H9 (cell line): ENCODE data around the gene CELSR2. TPM values are rescaled to one million over a fixed set of nuclear protein-coding genes. Genes with fewer than 3 reads are reported as not detected.

ENCODE experiments used
- DNase-seq: peaks from one replicate; pipeline ENCODE4 v3.0.0-alpha.2; 2017
- H2AFZ ChIP-seq: one replicate; pipeline ENCODE4 v1.6.1; 2013; ENCODE audit warnings: mild to moderate bottlenecking, low read length, control low read depth, moderate library complexity
- H2AK5ac ChIP-seq: 2 replicates; pipeline ENCODE4 v1.6.1; 2013; ENCODE audit warnings: low read length, control low read depth, mixed read lengths; ENCODE audit not compliant: insufficient read length
- H2BK120ac ChIP-seq: one replicate; pipeline ENCODE4 v1.6.1; 2013; ENCODE audit warnings: low read depth, mild to moderate bottlenecking, low read length, control low read depth, inconsistent platforms; ENCODE audit not compliant: poor library complexity, severe bottlenecking
- H2BK12ac ChIP-seq: 2 replicates; pipeline ENCODE4 v1.6.1; 2013; ENCODE audit warnings: low read length, control low read depth, mixed read lengths, low read depth; ENCODE audit not compliant: insufficient read length
- H2BK15ac ChIP-seq: 2 replicates; pipeline ENCODE4 v1.6.1; 2013; ENCODE audit warnings: low read depth, low read length, control low read depth
- H2BK20ac ChIP-seq: one replicate; pipeline ENCODE4 v1.6.1; 2013; ENCODE audit warnings: low read depth, mild to moderate bottlenecking, low read length, control low read depth, inconsistent platforms; ENCODE audit not compliant: poor library complexity, severe bottlenecking
- H2BK5ac ChIP-seq: 2 replicates; pipeline ENCODE4 v1.6.1; 2013; ENCODE audit warnings: low read length, control low read depth, mixed read lengths; ENCODE audit not compliant: insufficient read length
- H3K14ac ChIP-seq: 2 replicates; pipeline ENCODE4 v1.6.1; 2013; ENCODE audit warnings: low read length, control low read depth; ENCODE audit not compliant: insufficient read depth
- H3K18ac ChIP-seq: 2 replicates; pipeline ENCODE4 v1.6.1; 2013; ENCODE audit warnings: low read depth, mild to moderate bottlenecking, mixed read lengths, low read length, control low read depth; ENCODE audit not compliant: insufficient read length
- H3K23ac ChIP-seq: 2 replicates; pipeline ENCODE4 v1.6.1; 2013; ENCODE audit warnings: low read length, control low read depth, mixed read lengths, low read depth; ENCODE audit not compliant: insufficient read length
- H3K23me2 ChIP-seq: 2 replicates; pipeline ENCODE4 v1.6.1; 2013; ENCODE audit warnings: low read depth, mild to moderate bottlenecking, mixed read lengths, low read length, control low read depth; ENCODE audit not compliant: insufficient read length, poor library complexity, severe bottlenecking
- H3K27ac ChIP-seq: 2 replicates; pipeline ENCODE4 v1.5.1; 2013; ENCODE audit warnings: low read length, control low read depth, mixed read lengths, low read depth; ENCODE audit not compliant: insufficient read length
- H3K27me3 ChIP-seq: 2 replicates; pipeline ENCODE4 v1.6.1; 2013; ENCODE audit warnings: low read length, control low read depth, inconsistent platforms; ENCODE audit not compliant: insufficient read depth
- H3K4ac ChIP-seq: 2 replicates; pipeline ENCODE4 v1.6.1; 2013; ENCODE audit warnings: low read depth, mild to moderate bottlenecking, control low read depth, inconsistent platforms, low read length, moderate library complexity
- H3K4me1 ChIP-seq: 2 replicates; pipeline ENCODE4 v1.6.1; 2013; ENCODE audit warnings: low read length, control low read depth, inconsistent platforms; ENCODE audit not compliant: insufficient read depth
- H3K4me2 ChIP-seq: 2 replicates; pipeline ENCODE4 v1.6.1; 2013; ENCODE audit warnings: low read length, control low read depth, mixed read lengths; ENCODE audit not compliant: insufficient read length, insufficient read depth
- H3K56ac ChIP-seq: 2 replicates; pipeline ENCODE4 v1.6.1; 2013; ENCODE audit warnings: low read depth, mild to moderate bottlenecking, mixed read lengths, low read length, control low read depth; ENCODE audit not compliant: insufficient read length
- H3K79me1 ChIP-seq: 2 replicates; pipeline ENCODE4 v1.6.1; 2013; ENCODE audit warnings: low read depth, mild to moderate bottlenecking, moderate library complexity, low read length, control low read depth, inconsistent platforms; ENCODE audit not compliant: insufficient read depth, poor library complexity, severe bottlenecking
- H3K79me2 ChIP-seq: 2 replicates; pipeline ENCODE4 v1.6.1; 2013; ENCODE audit warnings: low read length, control low read depth, inconsistent platforms; ENCODE audit not compliant: insufficient read depth
- H3K9ac ChIP-seq: 2 replicates; pipeline ENCODE4 v1.6.1; 2013; ENCODE audit warnings: low read length, control low read depth, mixed read lengths; ENCODE audit not compliant: insufficient read length; ENCODE audit errors: extremely low read depth
- H3K9me3 ChIP-seq: one replicate; pipeline ENCODE4 v1.6.1; 2013; ENCODE audit warnings: low read depth, low read length, inconsistent platforms; ENCODE audit not compliant: control insufficient read depth
- H3T11ph ChIP-seq: one replicate; pipeline ENCODE4 v1.6.1; 2013; ENCODE audit warnings: mild to moderate bottlenecking, low read length, control low read depth, inconsistent platforms
- H4K20me1 ChIP-seq: one replicate; pipeline ENCODE4 v1.6.1; 2013; ENCODE audit not compliant: control insufficient read depth, insufficient read length, insufficient read depth
- H4K5ac ChIP-seq: 2 replicates; pipeline ENCODE4 v1.6.1; 2013; ENCODE audit warnings: low read depth, mild to moderate bottlenecking, mixed read lengths, low read length, control low read depth; ENCODE audit not compliant: insufficient read length
- H4K8ac ChIP-seq: replicated peaks from 2 replicates; pipeline ENCODE4 v1.6.1; 2013; ENCODE audit warnings: low read length, control low read depth, mixed read lengths, low read depth; ENCODE audit not compliant: insufficient read length
- H4K91ac ChIP-seq: 2 replicates; pipeline ENCODE4 v1.6.1; 2013; ENCODE audit warnings: low read depth, mild to moderate bottlenecking, moderate library complexity, mixed read lengths, low read length, control low read depth; ENCODE audit not compliant: insufficient read length
- H3K27ac Mint-ChIP-seq, 3 experiments: 2 replicates in 2 of 3; 3 replicates in 1 of 3; pipeline ENCODE4 v1.8.0; 2020 to 2021; ENCODE audit warnings: mixed read lengths in 3 of 3, mild to moderate bottlenecking in 1 of 3, moderate library complexity in 1 of 3
- H3K27me3 Mint-ChIP-seq: 2 replicates; pipeline ENCODE4 v1.8.0; 2021; ENCODE audit warnings: low read depth, mild to moderate bottlenecking, moderate library complexity, mixed read lengths
- H3K36me3 Mint-ChIP-seq, 3 experiments: 2 replicates in 2 of 3; 3 replicates in 1 of 3; pipeline ENCODE4 v1.8.0; 2020 to 2021; ENCODE audit warnings: low read depth in 3 of 3, mixed read lengths in 3 of 3; ENCODE audit not compliant: insufficient read depth in 1 of 3
- H3K4me1 Mint-ChIP-seq, 2 experiments: 2 replicates each; pipeline ENCODE4 v1.8.0; 2020; ENCODE audit warnings: mixed read lengths in 2 of 2
- H3K4me3 Mint-ChIP-seq, 2 experiments: 2 replicates in 1 of 2; 3 replicates in 1 of 2; pipeline ENCODE4 v1.8.0; 2020 to 2021; ENCODE audit warnings: mild to moderate bottlenecking in 2 of 2, mixed read lengths in 2 of 2, moderate library complexity in 1 of 2
- H3K9me3 Mint-ChIP-seq, 2 experiments: 2 replicates in 1 of 2; 3 replicates in 1 of 2; pipeline ENCODE4 v1.8.0; 2020; ENCODE audit warnings: mild to moderate bottlenecking in 2 of 2, mixed read lengths in 2 of 2, moderate library complexity in 1 of 2
- WGBS: extraction: QIAGEN DNeasy Blood & Tissue Kit; methylation state at CpG from one replicate; pipeline ENCODE4 v1.1.7; 2013; ENCODE audit warnings: missing lambda C conversion rate, low lambda C conversion rate, mixed read lengths; ENCODE audit not compliant: insufficient read length; ENCODE audit errors: extremely low coverage; 5-methylcytosine and 5-hydroxymethylcytosine counted together
- total RNA-seq: library from RNA; stranded (reverse); gene quantifications from 2 replicates; pipeline ENCODE4 v1.2.1, GENCODE V29; 2021
- TF ChIP-seq, protein P1 (sequence below): fragments of 200-600 bp; sonication (generic); conservative IDR thresholded peaks from 3 replicates; pipeline ENCODE4 v1.8.0; 2021; ENCODE audit warnings: antibody characterized with exemption, mild to moderate bottlenecking

CELSR2 gene
- total RNA-seq, 1 experiment from 2014 or later = 29.2 TPM

GRCh38 chr1:109309347-109309746 is 60.0 kb downstream of the CELSR2 start:
- H3K14ac ChIP-seq = no peak overlapping the region
- no peaks in the 10 kb centered on the region for H3K79me1 ChIP-seq
- H3K23ac ChIP-seq = no peak overlapping the region
- no peak overlapping the region for H2BK20ac ChIP-seq
- no peak overlapping the region for H3K27ac ChIP-seq
- no peak overlapping the region for H3K4me3 Mint-ChIP-seq
- DNase-seq = no peak
- no peak overlapping the region for H3K18ac ChIP-seq
- H3K79me2 ChIP-seq = no peaks in the 10 kb centered on the region
- H3K4me2 ChIP-seq = no peak overlapping the region
- no CpG with 5 or more reads among the region's 2 CpGs for WGBS
- H3K56ac ChIP-seq = no peak overlapping the region
- H2AFZ ChIP-seq = no peak overlapping the region
- H3K4me1 ChIP-seq = no peaks in the 10 kb centered on the region; the same call in 1 of the 2 replicates
- no peaks in the 10 kb centered on the region for H3K27me3 ChIP-seq
- H3K23me2 ChIP-seq = no peaks in the 10 kb centered on the region
- 0 out of 7 replicates have a peak overlapping the region, but pooled peaks of 1 of the 3 experiments have one; percentile 23 for H3K27ac Mint-ChIP-seq
- H3K9ac ChIP-seq = no peak overlapping the region
- H3T11ph ChIP-seq = no peak overlapping the region
- no peak overlapping the region for H2BK12ac ChIP-seq
- no peak overlapping the region for H2BK5ac ChIP-seq
- no peak overlapping the region for H4K5ac ChIP-seq
- H3K36me3 Mint-ChIP-seq = peaks cover 5 to 22% (median 15%) of the 10 kb centered on the region in 3 experiments; a peak in 6 of 7 replicates
- no peaks in the 10 kb centered on the region for H3K9me3 ChIP-seq
- H2BK120ac ChIP-seq = no peak overlapping the region
- no peaks in the 10 kb centered on the region for H4K20me1 ChIP-seq
- no peak overlapping the region for H4K91ac ChIP-seq
- H2BK15ac ChIP-seq = no peak overlapping the region
- peaks cover 20% of the 10 kb centered on the region in 2 experiments for H3K4me1 Mint-ChIP-seq
- no peak overlapping the region for H3K4ac ChIP-seq
- TF ChIP-seq, protein P1, sequence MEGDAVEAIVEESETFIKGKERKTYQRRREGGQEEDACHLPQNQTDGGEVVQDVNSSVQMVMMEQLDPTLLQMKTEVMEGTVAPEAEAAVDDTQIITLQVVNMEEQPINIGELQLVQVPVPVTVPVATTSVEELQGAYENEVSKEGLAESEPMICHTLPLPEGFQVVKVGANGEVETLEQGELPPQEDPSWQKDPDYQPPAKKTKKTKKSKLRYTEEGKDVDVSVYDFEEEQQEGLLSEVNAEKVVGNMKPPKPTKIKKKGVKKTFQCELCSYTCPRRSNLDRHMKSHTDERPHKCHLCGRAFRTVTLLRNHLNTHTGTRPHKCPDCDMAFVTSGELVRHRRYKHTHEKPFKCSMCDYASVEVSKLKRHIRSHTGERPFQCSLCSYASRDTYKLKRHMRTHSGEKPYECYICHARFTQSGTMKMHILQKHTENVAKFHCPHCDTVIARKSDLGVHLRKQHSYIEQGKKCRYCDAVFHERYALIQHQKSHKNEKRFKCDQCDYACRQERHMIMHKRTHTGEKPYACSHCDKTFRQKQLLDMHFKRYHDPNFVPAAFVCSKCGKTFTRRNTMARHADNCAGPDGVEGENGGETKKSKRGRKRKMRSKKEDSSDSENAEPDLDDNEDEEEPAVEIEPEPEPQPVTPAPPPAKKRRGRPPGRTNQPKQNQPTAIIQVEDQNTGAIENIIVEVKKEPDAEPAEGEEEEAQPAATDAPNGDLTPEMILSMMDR = no peak
- H3K27me3 Mint-ChIP-seq = no peaks in the 10 kb centered on the region
- no peak overlapping the region for H4K8ac ChIP-seq
- H2AK5ac ChIP-seq = no peak overlapping the region
- no peaks in the 10 kb centered on the region for H3K9me3 Mint-ChIP-seq
